DMS53 treated with DMSO at 0.1 percent for 48 hours (cell line): ENCODE data around the gene TRAPPC1.

Experiments used
- DNase-seq: peaks from one replicate; lab custom pipeline; 2025; ENCODE audit not compliant: unreplicated experiment; lab: John Stamatoyannopoulos, UW

The TRAPPC1 gene

GRCh38 chr17:7943291-7943690 is 11.5 kb upstream of the TRAPPC1 start:
- no peak for DNase-seq

DNA sequence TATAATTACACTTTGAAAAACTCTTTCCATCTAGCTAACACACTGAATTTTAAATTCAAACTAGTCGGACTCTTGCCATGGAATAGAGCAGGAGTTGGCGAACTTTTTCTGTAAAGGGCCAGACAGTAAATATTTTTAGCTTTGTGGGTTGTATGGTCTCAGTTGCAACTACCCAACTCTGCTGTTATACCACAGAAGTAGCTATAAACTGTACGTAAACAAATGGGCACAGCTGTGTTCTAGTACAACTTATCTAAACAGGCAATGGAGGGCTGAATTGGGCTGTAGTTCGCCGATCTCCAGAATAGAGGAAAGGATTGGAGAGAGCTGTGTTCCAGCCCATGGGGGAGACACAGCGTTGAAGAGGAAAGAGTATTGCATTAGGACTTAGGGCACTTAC is 9.0 kb upstream of the TRAPPC1 start:
- DNase-seq, result no peak

DNA sequence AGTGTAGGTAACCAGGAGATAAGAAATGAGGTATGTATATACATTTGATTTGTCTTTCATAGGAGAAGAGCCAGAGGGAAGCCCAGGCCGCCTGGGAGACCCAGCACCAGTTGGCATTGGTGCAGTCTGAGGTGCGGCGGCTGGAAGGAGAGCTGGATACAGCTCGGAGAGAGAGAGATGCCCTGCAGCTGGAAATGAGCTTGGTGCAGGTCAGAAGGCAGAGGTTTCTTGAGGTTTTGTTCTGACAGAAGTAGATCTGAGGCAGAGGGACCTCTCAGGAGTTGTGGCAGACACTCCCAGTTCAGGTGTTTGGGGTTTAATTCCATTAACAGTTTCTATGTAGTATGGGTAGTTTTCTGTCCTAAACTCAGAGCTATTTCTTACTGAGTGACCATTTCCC is 8.3 kb upstream of the TRAPPC1 start:
- no peak for DNase-seq

DNA sequence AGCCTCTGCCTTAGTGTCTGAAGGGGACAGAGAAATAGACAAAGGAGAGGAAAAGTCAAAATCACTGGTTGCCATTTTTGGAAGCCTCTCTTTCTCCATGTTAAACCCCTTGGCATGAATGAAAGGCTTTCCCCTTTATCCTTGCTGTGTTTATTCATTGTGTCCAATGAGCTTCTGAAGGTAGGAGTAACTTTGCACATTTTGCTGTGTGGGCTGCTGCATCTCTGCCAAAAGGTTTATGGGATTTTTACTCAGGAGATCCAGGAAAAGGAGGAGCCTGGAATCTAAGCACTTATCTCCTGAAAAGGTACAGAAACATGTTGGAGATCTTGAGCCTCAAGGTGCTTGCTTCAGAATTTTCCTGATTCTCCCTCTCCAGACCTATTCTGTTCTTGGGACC is 4.1 kb upstream of the TRAPPC1 start:
- no peak for DNase-seq

DNA sequence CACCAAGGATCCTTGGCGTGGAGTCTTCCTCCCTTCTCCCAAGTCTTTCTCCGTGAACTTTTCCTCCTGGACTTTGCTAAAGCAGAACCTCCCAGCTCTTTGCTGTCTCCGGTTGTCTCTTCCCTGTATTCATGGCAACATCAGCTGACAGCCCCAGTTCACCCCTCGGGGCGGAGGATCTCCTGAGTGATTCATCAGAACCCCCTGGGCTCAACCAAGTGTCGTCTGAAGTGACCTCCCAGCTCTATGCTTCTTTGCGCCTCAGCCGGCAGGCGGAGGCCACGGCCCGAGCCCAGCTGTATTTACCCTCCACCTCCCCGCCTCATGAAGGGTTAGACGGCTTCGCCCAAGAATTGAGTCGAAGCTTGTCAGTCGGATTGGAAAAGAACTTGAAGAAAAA is 1.2 kb upstream of the TRAPPC1 start:
- DNase-seq, result no peak

GRCh38 chr17:7932483-7932891 is 741 bp upstream of the TRAPPC1 start:
- DNase-seq, result no peak

GRCh38 chr17:7930841-7931631 is 710 bp downstream of the TRAPPC1 start:
- DNase-seq, result no peak

- DNase-seq, result no peak
Observed at GRCh38 chr17:7929158-7930023, 2.4 kb downstream of the TRAPPC1 start, which contains the start of gene KCNAB3. Gene KCNAB3, minus strand, starts transcription at chr17:7929856. Its CDS starts 421 bp downstream, at chr17:7929435.

GRCh38 chr17:7927596-7927995 is 4.2 kb downstream of the TRAPPC1 start:
- DNase-seq, result no peak

DNA sequence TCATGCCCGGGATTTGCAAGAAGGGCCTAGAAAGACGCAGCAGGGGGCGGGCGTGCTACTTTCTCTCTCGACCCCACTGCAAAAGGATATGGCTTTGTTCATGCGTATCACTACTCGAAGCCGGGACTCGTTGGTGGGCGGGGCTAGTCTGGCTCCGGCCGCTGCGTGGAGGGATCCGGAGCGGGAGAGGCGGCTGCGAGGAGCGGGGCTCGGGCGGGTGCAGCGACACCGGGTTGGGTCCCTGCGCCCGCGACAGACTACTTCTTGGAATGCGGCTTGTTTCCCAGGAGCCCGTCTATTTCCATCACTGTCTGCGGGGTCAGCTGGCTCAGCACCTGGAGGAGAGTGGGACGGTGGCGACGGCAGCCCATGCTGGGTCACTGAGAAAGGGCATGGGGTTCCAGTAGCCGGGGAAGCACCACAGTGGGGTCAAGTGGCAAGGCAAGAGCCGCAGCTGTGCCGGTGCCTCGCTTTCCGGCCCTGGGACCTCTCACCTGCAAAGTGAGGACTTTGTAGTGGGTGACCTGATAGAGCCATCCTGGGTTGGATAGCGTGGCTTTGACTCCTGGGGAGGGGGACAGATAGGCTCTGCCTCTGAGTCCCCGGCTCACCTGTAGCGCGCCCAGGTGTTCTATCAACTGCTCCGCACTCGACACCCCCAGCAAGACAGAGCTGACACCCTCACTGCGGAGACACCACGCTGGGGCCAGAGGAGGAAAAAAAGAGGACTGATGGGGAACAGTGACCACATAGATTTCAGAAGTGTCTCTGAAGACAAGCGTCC is 8.7 kb downstream of the TRAPPC1 start:
- peak; percentile 82 for DNase-seq

DNA sequence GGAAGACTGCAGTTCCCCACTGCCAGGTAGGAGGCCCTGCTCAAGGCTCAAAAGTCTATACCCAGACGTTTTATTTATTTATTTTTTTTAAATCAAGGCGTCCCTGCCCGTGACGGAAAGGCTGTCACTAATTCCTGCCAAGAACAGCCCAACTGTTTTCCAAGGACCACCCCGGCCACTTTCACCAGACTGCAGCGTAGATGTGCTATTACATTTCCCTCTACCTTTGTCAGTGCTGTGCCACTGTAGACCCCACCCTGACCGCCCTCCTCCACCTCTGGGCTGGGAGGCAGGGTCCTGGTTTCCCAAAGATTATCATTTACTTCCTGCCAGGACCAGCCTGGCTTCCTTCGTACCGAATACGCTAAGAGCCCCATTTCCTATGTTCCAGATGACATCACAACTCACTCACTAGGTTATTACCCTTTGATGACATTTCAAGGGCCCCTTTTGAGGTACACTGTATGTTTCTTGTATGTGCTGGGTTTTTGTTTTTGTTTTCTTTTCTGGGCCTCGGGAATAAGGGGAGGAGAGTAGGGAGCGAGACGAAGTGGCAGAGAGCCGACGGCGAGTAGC is 9.4 kb downstream of the TRAPPC1 start:
- peak; percentile 63 for DNase-seq

DNA sequence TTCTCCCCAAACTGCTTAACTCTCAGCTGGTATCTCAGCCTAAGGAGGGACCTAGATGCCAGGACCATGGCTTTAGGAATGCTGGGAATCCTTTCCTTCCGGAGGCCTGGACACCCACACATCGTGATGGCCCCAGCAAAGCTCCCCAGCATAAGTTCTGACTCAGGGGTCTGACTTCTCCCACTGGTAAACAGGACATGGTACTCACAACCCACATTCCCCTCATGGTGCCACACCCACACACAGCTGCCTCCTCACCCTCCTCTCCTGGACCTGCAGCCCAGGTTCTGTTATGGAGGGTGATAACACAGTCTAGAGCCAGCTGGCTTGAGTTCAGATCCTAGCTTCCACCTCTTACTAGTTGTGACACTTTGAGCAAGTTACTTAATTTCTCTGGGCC is 14.9 kb downstream of the TRAPPC1 start:
- no peak for DNase-seq

- DNase-seq, result no peak
Observed at GRCh38 chr17:7916385-7916682, 15.4 kb downstream of the TRAPPC1 start.

- DNase-seq, result peak; percentile 89
Observed at GRCh38 chr17:7915611-7916384, 15.9 kb downstream of the TRAPPC1 start, which contains the start of gene RNF227. Gene RNF227, minus strand, starts transcription at chr17:7916289. Its CDS starts 94 bp downstream, at chr17:7916195.

DNA sequence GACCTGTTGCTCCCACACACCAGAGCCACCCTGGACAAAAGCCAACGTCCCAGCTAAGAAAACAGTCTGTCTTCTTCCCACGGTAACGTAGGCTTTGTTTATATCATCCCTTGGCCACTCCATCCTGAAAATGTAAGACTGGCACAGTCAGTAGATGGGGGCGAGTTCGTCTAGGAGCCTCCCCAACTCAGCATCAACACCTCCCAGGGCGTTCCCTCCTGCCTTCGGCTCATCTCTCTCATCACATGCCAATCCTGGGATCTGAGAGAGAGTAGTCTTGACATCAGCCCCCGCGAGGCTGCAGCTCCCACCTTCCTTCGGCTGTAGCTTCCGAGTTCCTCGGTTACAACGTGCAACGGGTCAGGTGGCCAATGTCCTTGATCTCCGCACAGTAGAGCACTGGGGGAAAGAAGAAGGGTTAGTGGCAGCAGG is 16.6 kb downstream of the TRAPPC1 start:
- peak; percentile 89 for DNase-seq

GRCh38 chr17:7912927-7913524 is 18.7 kb downstream of the TRAPPC1 start:
- peak; percentile 92 for DNase-seq

DNA sequence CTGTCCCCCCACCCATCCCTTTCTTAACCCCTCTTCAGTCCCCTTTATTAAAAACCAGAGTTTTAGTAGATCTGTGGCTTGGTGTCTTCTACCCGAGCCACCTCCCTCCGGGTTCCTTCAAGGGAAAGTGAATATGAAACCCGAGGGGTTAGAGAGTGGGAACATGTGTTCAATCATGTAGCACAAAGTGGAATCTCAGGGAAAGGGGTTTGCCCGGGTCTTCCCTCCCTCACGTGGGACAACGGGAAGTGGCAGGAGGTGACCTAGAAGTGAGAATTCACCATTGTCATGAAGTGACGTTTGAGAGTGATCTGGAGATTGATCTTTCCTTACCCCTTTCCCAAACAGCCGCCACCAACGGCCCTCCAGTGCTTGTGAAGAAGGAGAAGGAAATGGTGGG is 20.6 kb downstream of the TRAPPC1 start:
- no peak for DNase-seq

GRCh38 chr17:7910711-7911110 is 21.0 kb downstream of the TRAPPC1 start:
- no peak for DNase-seq

DNA sequence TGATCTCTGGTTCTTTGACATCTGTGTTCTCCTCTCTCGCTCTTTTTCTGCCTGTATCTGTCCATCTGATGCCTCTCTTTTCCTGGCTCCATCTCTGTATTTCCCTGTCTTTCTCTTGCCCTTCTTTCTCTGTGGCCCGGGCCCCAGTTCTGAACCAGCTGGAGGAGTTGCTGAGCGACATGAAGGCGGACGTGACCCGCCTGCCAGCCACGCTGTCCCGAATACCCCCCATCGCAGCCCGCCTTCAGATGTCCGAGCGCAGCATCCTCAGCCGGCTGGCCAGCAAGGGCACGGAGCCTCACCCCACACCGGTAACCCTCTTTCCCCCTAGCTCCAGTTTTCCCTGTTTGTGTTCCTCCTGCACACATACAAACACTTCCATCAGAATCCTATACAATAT is 21.5 kb downstream of the TRAPPC1 start:
- no peak for DNase-seq

- DNase-seq, result no peak
Observed at GRCh38 chr17:7909089-7909488, 22.7 kb downstream of the TRAPPC1 start.
